K562 (cell line): ENCODE results near the gene CLP1. TPM values are rescaled to one million over a fixed set of nuclear protein-coding genes. Genes with fewer than 3 reads are reported as not detected.

Source experiments
- ATAC-seq: fragments of 200-7000 bp; cut with Tn5 transposase; 3 replicates; pipeline ENCODE4 v1.9.1; 2020; ENCODE audit warnings: moderate library complexity
- BruUV-seq: library from RNA; stranded (reverse); fragments of 400-500 nt; replicated peaks from 2 replicates; lab custom pipeline; 2021; lab: Mats Ljungman, UMichigan
- CTCF ChIA-PET: fragments of 300-600 bp; formaldehyde crosslinking; extraction: SDS; loops from one replicate; lab custom pipeline; 2021; ENCODE audit warnings: low intra/inter-chr PET ratio; lab: Yijun Ruan, JAX
- POLR2A ChIA-PET: fragments of 300-600, 350-650 bp; sonication (Branson Sonifier 250); formaldehyde crosslinking; extraction: SDS; loops from one replicate; lab custom pipeline; 2021; ENCODE audit warnings: antibody characterized with exemption, inconsistent platforms; lab: Yijun Ruan, JAX
- DNase-seq, 4 experiments: peaks; one replicate each; pipeline versions ENCODE4 v3.0.0 to v3.0.0-alpha.2; 2011 to 2018; ENCODE audit warnings: low spot score in 3 of 4, mixed read lengths in 3 of 4; ENCODE audit errors: extremely low read depth in 1 of 4
- FAIRE-seq: peaks from 2 replicates; lab custom pipeline; 2011; peaks lifted over from hg19 to GRCh38; lab: Jason Lieb, UNC
- H2AFZ ChIP-seq: 2 replicates; pipeline ENCODE4 v1.6.0; 2011; ENCODE audit warnings: low read depth, low read length, control low read depth, inconsistent platforms
- H3K27ac ChIP-seq: fragments of 200-600 bp; 3 replicates; pipeline ENCODE4 v1.8.0; 2011; ENCODE audit warnings: low read depth, mild to moderate bottlenecking, control low read depth, inconsistent platforms, low read length, moderate library complexity, mixed read lengths; ENCODE audit errors: extremely low read depth
- H3K27me3 ChIP-seq, 2 experiments: fragments of 300-600 bp in 1 of 2; 2 replicates in 1 of 2; 3 replicates in 1 of 2; pipeline versions ENCODE4 v1.6.0 to v1.8.0; 2011; ENCODE audit warnings: inconsistent platforms in 2 of 2, low read length in 2 of 2, mild to moderate bottlenecking in 1 of 2, mixed read lengths in 1 of 2, moderate library complexity in 1 of 2; ENCODE audit not compliant: control insufficient read depth in 2 of 2, insufficient read depth in 2 of 2
- H3K36me3 ChIP-seq: fragments of 300-600 bp; 3 replicates; pipeline ENCODE4 v1.8.0; 2011; ENCODE audit warnings: mild to moderate bottlenecking, low read length, inconsistent platforms; ENCODE audit not compliant: control insufficient read depth, insufficient read depth
- H3K4me1 ChIP-seq, 2 experiments: fragments of 200-600 bp in 1 of 2; replicated peaks in 1 of 2; 2 replicates in 1 of 2; 3 replicates in 1 of 2; pipeline versions ENCODE4 v1.5.1 to v1.8.0; 2011; ENCODE audit warnings: inconsistent platforms in 2 of 2, low read length in 2 of 2, mild to moderate bottlenecking in 1 of 2, mixed read lengths in 1 of 2, moderate library complexity in 1 of 2; ENCODE audit not compliant: control insufficient read depth in 2 of 2, insufficient read depth in 2 of 2
- H3K4me2 ChIP-seq: 2 replicates; pipeline ENCODE4 v1.6.1; 2011; ENCODE audit warnings: low read length, control low read depth, inconsistent platforms, mixed read lengths; ENCODE audit not compliant: insufficient read depth
- H3K4me3 ChIP-seq: fragments of 200-600 bp; sonication (generic), shearing (Covaris generic); 2 replicates; pipeline ENCODE4 v1.5.1; 2016; ENCODE audit warnings: control low read depth, inconsistent platforms
- H3K79me2 ChIP-seq: fragments of 200-600 bp; 3 replicates; pipeline ENCODE4 v1.8.0; 2011; ENCODE audit warnings: low read length, inconsistent platforms; ENCODE audit not compliant: control insufficient read depth, insufficient read depth
- H3K9ac ChIP-seq, 2 experiments: 2 replicates each; pipeline versions ENCODE4 v1.6.0 to v1.6.1; 2011; ENCODE audit warnings: low read depth in 2 of 2, low read length in 2 of 2, control low read depth in 1 of 2, inconsistent platforms in 1 of 2, mild to moderate bottlenecking in 1 of 2, mixed read lengths in 1 of 2; ENCODE audit not compliant: insufficient read depth in 1 of 2
- H3K9me1 ChIP-seq: one replicate; pipeline ENCODE4 v1.6.0; 2011; ENCODE audit warnings: inconsistent platforms, mild to moderate bottlenecking, low read length, moderate library complexity; ENCODE audit not compliant: control insufficient read depth, insufficient read depth
- H3K9me3 ChIP-seq: replicated peaks from 2 replicates; pipeline ENCODE4 v1.5.1; 2011; ENCODE audit warnings: low read depth, low read length, inconsistent platforms; ENCODE audit not compliant: control insufficient read depth, insufficient read depth
- H4K20me1 ChIP-seq: replicated peaks from 2 replicates; pipeline ENCODE4 v1.6.1; 2011; ENCODE audit warnings: low read length, inconsistent platforms, mixed read lengths; ENCODE audit not compliant: control insufficient read depth, insufficient read depth
- ARID2 ChIP-seq: fragments of 450-650 bp; IDR thresholded peaks from 2 replicates; pipeline ENCODE4 v1.6.1; 2017; ENCODE audit warnings: antibody characterized with exemption, mild to moderate bottlenecking
- GABPA ChIP-seq: fragments of 200-800 bp; sonication (Bioruptor generic); conservative IDR thresholded peaks from 2 replicates; pipeline ENCODE4 v1.6.1; 2016; ENCODE audit warnings: low read depth, missing genetic modification characterization, missing compliant biosample characterization
- TAF7 ChIP-seq: fragments of 450-650 bp; IDR thresholded peaks from 2 replicates; pipeline ENCODE4 v1.6.1; 2016; ENCODE audit warnings: missing genetic modification characterization, missing compliant biosample characterization
- ZC3H11A ChIP-seq: IDR thresholded peaks from 2 replicates; pipeline ENCODE4 v1.6.1; 2012; ENCODE audit warnings: low read depth, low read length, improper control_type of control experiment
- ZNF143 ChIP-seq: sonication (generic); formaldehyde crosslinking; IDR thresholded peaks from 2 replicates; pipeline ENCODE4 v1.9.0; 2022; ENCODE audit warnings: mild to moderate bottlenecking, missing genetic modification reagents
- ZNF316 ChIP-seq: fragments of 450-650 bp; IDR thresholded peaks from 2 replicates; pipeline ENCODE4 v1.6.1; 2016
- ZNF512 ChIP-seq: IDR thresholded peaks from 2 replicates; pipeline ENCODE4 v1.6.1; 2016; ENCODE audit warnings: missing genetic modification characterization, missing compliant biosample characterization
- WGBS: fragments of 100-300 bp; shearing (Covaris generic); methylation state at CpG from one replicate; pipeline ENCODE4 v1.1.6; 2016; ENCODE audit warnings: low coverage, mixed read lengths; ENCODE audit not compliant: insufficient coverage; ENCODE audit errors: missing lambda C conversion rate; 5-methylcytosine and 5-hydroxymethylcytosine counted together
- in situ Hi-C: fragments of 300-500 bp; cut with MboI; formaldehyde crosslinking; loops from 4 replicates; pipeline ENCODE4 v1.15.0; 2018; ENCODE audit warnings: inconsistent platforms, mixed read lengths
- intact Hi-C: fragments of 100-400 bp; cut with micrococcal nuclease; formaldehyde crosslinking; loops from 2 replicates; pipeline ENCODE4 v1.14.2; 2022
- polyA plus RNA-seq, 8 experiments: library from polyadenylated mRNA; depleted of rRNA in 4 of 8; stranded (reverse) in 5 of 8; unstranded in 3 of 8; fragments of >200 nt; fragmentation: Nextera tagmentation in 2 of 8; fragmentation: Illumina TruSeq in 1 of 8; extraction: Ambion mirVana in 2 of 8; extraction: Trizol in 1 of 8; gene quantifications; 2 replicates each; pipeline versions ENCODE4 v1.2.1 to v1.2.3, GENCODE V29; 2011 to 2014; ENCODE audit warnings: inconsistent platforms in 1 of 8, missing spikeins in 1 of 8
- total RNA-seq, 7 experiments: library from RNA; depleted of rRNA in 6 of 7; stranded (reverse); fragments of >200 nt in 6 of 7; fragmentation: Illumina TruSeq in 2 of 7; extraction: Trizol in 2 of 7; gene quantifications; 2 replicates each; pipeline versions ENCODE4 v1.2.1 to v1.2.3, GENCODE V29; 2011 to 2021; ENCODE audit warnings: low replicate concordance in 1 of 7
- TF ChIP-seq, protein P1 (sequence below): sonication (generic); formaldehyde crosslinking; IDR thresholded peaks from 2 replicates; pipeline ENCODE4 v1.8.1; 2022; ENCODE audit warnings: missing genetic modification reagents

The CLP1 gene
- total and polyA plus RNA-seq, 9 of the 15 experiments (the other 6 are each of a cell fraction or from before 2014, with no cell fraction given), result 19.1 to 46.2 (median 27.8) TPM

GRCh38 chr11:57640068-57640800 lies 17.3 kb upstream of the CLP1 start:
- ATAC-seq (no peak), DNase-seq (no peak), FAIRE-seq (no peak)
- no peaks in the 10 kb centered on the region for H3K9me3 ChIP-seq
- ChIA-PET POLR2A (interaction anchor here (0.5 to 2.0 kb wide), 9 partner anchors 9 to 301 kb away, joined by 3 to 9 read pairs (median 3); partner anchors contain the start of gene SERPING1), CTCF (interaction anchor here (0.6 to 2.8 kb wide), 4 partner anchors 71 to 294 kb away, joined by 3 to 37 read pairs (median 4); partner anchors contain the start of gene UBE2L6)
- in situ Hi-C loops, result loop anchor here (5.0 to 10.0 kb wide), 3 partner anchors 73 to 298 kb away; partner anchors contain the start of gene UBE2L6
- no peaks in the 10 kb centered on the region for H4K20me1 ChIP-seq
- no peak overlapping the region for H3K27ac ChIP-seq
- H3K79me2 ChIP-seq, result no peaks in the 10 kb centered on the region
- H3K9me1 ChIP-seq, result no peaks in the 10 kb centered on the region
- no peaks in the 10 kb centered on the region for H3K36me3 ChIP-seq
- H3K4me2 ChIP-seq, result no peak overlapping the region
- 52% methylated on average over 8 of the region's 9 CpGs for WGBS
- peak overlapping the region; percentile 62 for H2AFZ ChIP-seq
- no TSS peak for BruUV-seq
- peaks cover 10 to 17% of the 10 kb centered on the region in 2 experiments; a peak in 4 of 5 replicates for H3K4me1 ChIP-seq
- intact Hi-C loops, result no loop called here
- H3K27me3 ChIP-seq, result no peaks in the 10 kb centered on the region
- peak overlapping the region in 1 of 2 experiments; percentile 4; a peak in 1 of 4 replicates for H3K9ac ChIP-seq
- no peak overlapping the region for H3K4me3 ChIP-seq
- TF ChIP-seq ZNF143 (CRISPR knock-in tag) (no peak), ARID2 (no peak), ZNF316 (peak; percentile 37; the same call in 1 of the 2 replicates), GABPA (tag) (no peak), TAF7 (tag) (no peak), ZC3H11A (no peak), ZNF512 (no peak)
- TF ChIP-seq, protein P1, sequence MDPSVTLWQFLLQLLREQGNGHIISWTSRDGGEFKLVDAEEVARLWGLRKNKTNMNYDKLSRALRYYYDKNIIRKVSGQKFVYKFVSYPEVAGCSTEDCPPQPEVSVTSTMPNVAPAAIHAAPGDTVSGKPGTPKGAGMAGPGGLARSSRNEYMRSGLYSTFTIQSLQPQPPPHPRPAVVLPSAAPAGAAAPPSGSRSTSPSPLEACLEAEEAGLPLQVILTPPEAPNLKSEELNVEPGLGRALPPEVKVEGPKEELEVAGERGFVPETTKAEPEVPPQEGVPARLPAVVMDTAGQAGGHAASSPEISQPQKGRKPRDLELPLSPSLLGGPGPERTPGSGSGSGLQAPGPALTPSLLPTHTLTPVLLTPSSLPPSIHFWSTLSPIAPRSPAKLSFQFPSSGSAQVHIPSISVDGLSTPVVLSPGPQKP (CRISPR knock-in tag), result no peak
- TF ChIP-seq, all 486 proteins: peak for 1
